WTC11 (cell line): ENCODE measurements around the gene COL27A1.

Experiments used
- FOXP1 ChIP-seq: sonication (generic); formaldehyde crosslinking; IDR thresholded peaks from 2 replicates; pipeline ENCODE4 v1.8.0; 2022; ENCODE audit warnings: missing genetic modification reagents, mild to moderate bottlenecking, moderate library complexity, borderline replicate concordance
- JUN ChIP-seq: sonication (generic); formaldehyde crosslinking; IDR thresholded peaks from 2 replicates; pipeline ENCODE4 v1.8.0; 2023; ENCODE audit warnings: mild to moderate bottlenecking, missing genetic modification reagents
- MLX ChIP-seq: sonication (generic); formaldehyde crosslinking; IDR thresholded peaks from 2 replicates; pipeline ENCODE4 v1.8.1; 2023; ENCODE audit warnings: mild to moderate bottlenecking, missing genetic modification reagents, moderate library complexity
- TCF7 ChIP-seq: sonication (generic); formaldehyde crosslinking; IDR thresholded peaks from 2 replicates; pipeline ENCODE4 v1.8.0; 2022; ENCODE audit warnings: mild to moderate bottlenecking, low read depth, missing genetic modification reagents, moderate library complexity
- TF ChIP-seq, protein P1 (sequence below): fragments of 200-600 bp; IDR thresholded peaks from 2 replicates; pipeline ENCODE4 v1.8.0; 2022; ENCODE audit warnings: antibody characterized with exemption

DNA sequence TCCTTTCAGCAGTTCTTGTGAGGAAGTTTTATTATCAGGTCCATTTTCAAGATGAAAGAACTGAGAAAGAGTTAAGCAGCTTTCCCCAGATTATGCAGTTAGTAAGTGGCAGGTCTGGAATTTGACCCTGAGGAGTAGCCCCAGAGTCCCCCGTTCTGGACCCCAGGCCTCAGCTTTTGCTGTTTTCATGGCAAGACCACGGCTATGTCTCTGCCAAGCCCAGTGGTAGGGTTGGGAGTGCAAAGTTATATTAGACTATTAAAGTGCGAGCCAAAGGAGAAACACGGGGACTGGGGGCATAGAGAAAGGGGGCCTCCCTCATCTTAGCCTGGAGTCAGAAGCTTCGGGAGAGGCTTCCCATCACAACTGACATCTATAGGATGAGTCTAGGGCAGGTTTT is 148.2 kb downstream of the COL27A1 start:
- TF ChIP-seq, protein P1, sequence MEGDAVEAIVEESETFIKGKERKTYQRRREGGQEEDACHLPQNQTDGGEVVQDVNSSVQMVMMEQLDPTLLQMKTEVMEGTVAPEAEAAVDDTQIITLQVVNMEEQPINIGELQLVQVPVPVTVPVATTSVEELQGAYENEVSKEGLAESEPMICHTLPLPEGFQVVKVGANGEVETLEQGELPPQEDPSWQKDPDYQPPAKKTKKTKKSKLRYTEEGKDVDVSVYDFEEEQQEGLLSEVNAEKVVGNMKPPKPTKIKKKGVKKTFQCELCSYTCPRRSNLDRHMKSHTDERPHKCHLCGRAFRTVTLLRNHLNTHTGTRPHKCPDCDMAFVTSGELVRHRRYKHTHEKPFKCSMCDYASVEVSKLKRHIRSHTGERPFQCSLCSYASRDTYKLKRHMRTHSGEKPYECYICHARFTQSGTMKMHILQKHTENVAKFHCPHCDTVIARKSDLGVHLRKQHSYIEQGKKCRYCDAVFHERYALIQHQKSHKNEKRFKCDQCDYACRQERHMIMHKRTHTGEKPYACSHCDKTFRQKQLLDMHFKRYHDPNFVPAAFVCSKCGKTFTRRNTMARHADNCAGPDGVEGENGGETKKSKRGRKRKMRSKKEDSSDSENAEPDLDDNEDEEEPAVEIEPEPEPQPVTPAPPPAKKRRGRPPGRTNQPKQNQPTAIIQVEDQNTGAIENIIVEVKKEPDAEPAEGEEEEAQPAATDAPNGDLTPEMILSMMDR, result no peak
- TF ChIP-seq MLX (CRISPR knock-in tag) (no peak), FOXP1 (CRISPR knock-in tag) (no peak), JUN (no peak), TCF7 (CRISPR knock-in tag) (no peak)
